Muscle of leg (tissue), 11 donors: Measurements from ENCODE around the gene GSTO1. TPM values are rescaled to one million over a fixed set of nuclear protein-coding genes. Genes with fewer than 3 reads are reported as not detected.
"Not testable (repeated sequence)": the region's sequence is repeated elsewhere in the genome, so short reads cannot be mapped to it uniquely, and the experiment has no call there.

Experiments used
- DNase-seq: peaks from one replicate; pipeline ENCODE4 v3.0.0; 2013
- H3K27ac ChIP-seq: one replicate; pipeline ENCODE4 v1.5.1; 2013; ENCODE audit warnings: mild to moderate bottlenecking, low read length, control low read depth
- H3K27me3 ChIP-seq: one replicate; pipeline ENCODE4 v1.6.1; 2013; ENCODE audit warnings: low read length; ENCODE audit not compliant: control insufficient read depth, insufficient read depth
- H3K36me3 ChIP-seq: one replicate; pipeline ENCODE4 v1.6.1; 2013; ENCODE audit warnings: low read length; ENCODE audit not compliant: control insufficient read depth, insufficient read depth
- H3K4me1 ChIP-seq: one replicate; pipeline ENCODE4 v1.6.1; 2013; ENCODE audit warnings: low read length; ENCODE audit not compliant: control insufficient read depth, insufficient read depth
- H3K4me3 ChIP-seq: one replicate; pipeline ENCODE4 v1.5.1; 2013; ENCODE audit warnings: low read length, control low read depth
- H3K9me3 ChIP-seq: replicated peaks from 2 replicates; pipeline ENCODE4 v1.6.1; 2013; ENCODE audit warnings: low read depth, low read length; ENCODE audit not compliant: control insufficient read depth
- WGBS: methylation state at CpG from one replicate; pipeline ENCODE4 v1.1.5; 2013; ENCODE audit warnings: missing lambda C conversion rate; ENCODE audit not compliant: insufficient coverage; 5-methylcytosine and 5-hydroxymethylcytosine counted together
- polyA plus RNA-seq, 8 donors: library from polyadenylated mRNA; unstranded; fragments of 120-200 nt; gene quantifications; one replicate each; pipeline versions ENCODE4 v1.2.1 to v1.2.3, GENCODE V29; 2013; ENCODE audit warnings: inconsistent platforms in 1 of 8, low replicate concordance in 1 of 8; ENCODE audit not compliant: insufficient read length in 8 of 8, insufficient read depth in 1 of 8
- total RNA-seq: library from RNA; stranded (reverse); fragments of 120-200 nt; gene quantifications from one replicate; pipeline ENCODE4 v1.2.4, GENCODE V29; 2013

The GSTO1 gene
- total and polyA plus RNA-seq, 9 donors: 37.5 to 50.7 (median 45.2) TPM

DNA sequence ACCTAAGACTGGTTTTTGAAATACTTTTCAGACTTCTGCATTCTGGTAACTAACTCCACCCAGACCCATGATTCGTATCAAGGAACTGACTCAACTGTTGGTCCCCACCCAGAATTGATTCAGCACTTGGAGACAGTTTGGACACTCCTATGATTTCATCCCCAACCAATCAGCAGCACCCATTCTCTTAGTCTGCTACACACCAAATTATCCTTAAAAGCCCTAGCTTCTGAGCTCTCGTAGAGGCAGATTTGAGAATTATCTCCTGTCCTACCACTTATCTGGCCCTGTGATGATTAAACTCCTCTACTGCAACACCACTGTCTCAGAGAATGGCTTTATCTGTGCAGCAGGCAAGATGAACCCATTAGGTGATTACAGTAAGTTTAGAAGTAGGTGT, 7.7 kb upstream of the GSTO1 start:
- Histone ChIP-seq H3K4me1 (no peaks in the 10 kb centered on the region), H3K4me3 (no peak overlapping the region), H3K36me3 (no peaks in the 10 kb centered on the region), H3K27ac (no peak overlapping the region), H3K9me3 (peaks cover 2% of the 10 kb centered on the region), H3K27me3 (peaks cover 5% of the 10 kb centered on the region)
- 61% methylated on average over 2 of the region's 2 CpGs for WGBS
- DNase-seq: peak; percentile 37

- Histone ChIP-seq H3K27me3 (peaks cover 5% of the 10 kb centered on the region), H3K4me3 (no peak overlapping the region), H3K36me3 (no peaks in the 10 kb centered on the region), H3K27ac (no peak overlapping the region), H3K4me1 (no peaks in the 10 kb centered on the region), H3K9me3 (peaks cover 2% of the 10 kb centered on the region)
- WGBS: no CpG with 5 or more reads among the region's 3 CpGs
- no peak for DNase-seq
Observed at GRCh38 chr10:104247513-104248146, 7.1 kb upstream of the GSTO1 start.

- not testable (repeated sequence) for DNase-seq, H3K27ac ChIP-seq, H3K27me3 ChIP-seq, H3K9me3 ChIP-seq, H3K4me1 ChIP-seq, H3K4me3 ChIP-seq, H3K36me3 ChIP-seq
- WGBS: 62% methylated on average over 10 of the region's 11 CpGs
Observed at GRCh38 chr10:104248931-104249330, 5.8 kb upstream of the GSTO1 start.

DNA sequence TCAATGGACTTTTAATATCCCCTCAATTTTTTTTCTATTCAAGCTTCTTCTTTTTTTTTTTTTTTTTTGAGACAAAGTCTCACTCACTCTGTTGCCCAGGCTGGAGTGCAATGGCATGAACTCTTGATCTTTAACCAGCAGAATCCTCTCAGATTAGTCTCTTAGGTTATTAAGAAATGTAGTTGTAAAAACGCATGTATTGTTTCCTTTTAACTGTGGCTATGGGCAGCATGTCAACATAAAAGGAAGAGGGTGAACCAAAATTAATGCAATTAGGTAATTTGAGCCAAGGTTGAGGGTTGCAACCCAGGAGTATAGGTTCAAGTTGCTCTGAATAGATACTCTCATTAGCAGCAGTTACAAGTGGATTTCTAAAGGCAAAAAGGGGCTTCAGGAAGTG, 4.3 kb upstream of the GSTO1 start:
- H3K27me3 ChIP-seq: peaks cover 5% of the 10 kb centered on the region
- H3K4me3 ChIP-seq: no peak overlapping the region
- peaks cover 2% of the 10 kb centered on the region for H3K9me3 ChIP-seq
- H3K4me1 ChIP-seq: peaks cover 5% of the 10 kb centered on the region
- DNase-seq: no peak
- H3K27ac ChIP-seq: no peak overlapping the region
- 40% methylated on average over 1 of the region's 1 CpG for WGBS
- H3K36me3 ChIP-seq: no peaks in the 10 kb centered on the region

DNA sequence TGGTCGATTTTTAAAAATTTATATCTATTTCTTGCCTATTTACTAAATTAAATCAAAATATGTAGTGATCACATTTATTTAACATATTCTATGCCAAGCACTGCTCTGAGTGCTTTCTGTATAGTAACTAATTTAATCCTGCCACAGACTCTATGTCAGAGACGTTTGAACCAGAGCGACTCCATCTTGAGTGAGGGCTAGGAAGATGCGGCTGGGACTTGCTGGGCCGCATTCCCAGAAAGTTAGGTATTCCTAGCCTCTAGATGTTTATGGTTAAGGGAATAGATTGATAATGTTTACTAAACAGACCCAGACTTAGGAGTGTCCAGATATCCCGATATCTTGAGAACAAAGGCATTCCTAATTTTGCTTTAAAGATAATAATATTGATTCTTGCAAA, 3.2 kb upstream of the GSTO1 start:
- peaks cover 5% of the 10 kb centered on the region for H3K27me3 ChIP-seq
- H3K4me1 ChIP-seq: peaks cover 5% of the 10 kb centered on the region
- H3K27ac ChIP-seq: no peak overlapping the region
- 87% methylated on average over 3 of the region's 6 CpGs for WGBS
- H3K9me3 ChIP-seq: peaks cover 2% of the 10 kb centered on the region
- H3K36me3 ChIP-seq: no peaks in the 10 kb centered on the region
- no peak overlapping the region for H3K4me3 ChIP-seq
- no peak for DNase-seq

DNA sequence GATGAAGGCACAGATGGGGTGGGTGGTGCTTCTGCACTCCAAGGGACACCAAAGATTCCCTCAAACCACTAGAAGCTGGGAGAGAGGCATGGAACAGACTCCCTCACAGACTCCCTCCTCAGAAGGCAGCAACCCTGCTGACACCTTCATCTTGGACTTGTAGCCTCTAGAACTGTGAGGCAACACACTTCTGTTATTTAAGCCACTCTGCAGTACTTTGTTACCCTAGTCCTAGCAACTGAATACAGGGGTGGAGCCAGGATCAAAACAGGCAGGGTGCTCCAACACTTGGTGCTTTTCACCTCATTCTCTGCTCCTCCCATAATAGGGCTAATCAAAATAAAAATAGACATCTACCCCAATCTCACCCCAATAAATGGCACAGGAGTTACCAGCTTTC, 2.3 kb upstream of the GSTO1 start:
- no peak for DNase-seq
- Histone ChIP-seq H3K27me3 (peaks cover 5% of the 10 kb centered on the region), H3K27ac (no peak overlapping the region), H3K9me3 (peaks cover 2% of the 10 kb centered on the region), H3K4me1 (peaks cover 5% of the 10 kb centered on the region), H3K4me3 (no peak overlapping the region), H3K36me3 (no peaks in the 10 kb centered on the region)

DNA sequence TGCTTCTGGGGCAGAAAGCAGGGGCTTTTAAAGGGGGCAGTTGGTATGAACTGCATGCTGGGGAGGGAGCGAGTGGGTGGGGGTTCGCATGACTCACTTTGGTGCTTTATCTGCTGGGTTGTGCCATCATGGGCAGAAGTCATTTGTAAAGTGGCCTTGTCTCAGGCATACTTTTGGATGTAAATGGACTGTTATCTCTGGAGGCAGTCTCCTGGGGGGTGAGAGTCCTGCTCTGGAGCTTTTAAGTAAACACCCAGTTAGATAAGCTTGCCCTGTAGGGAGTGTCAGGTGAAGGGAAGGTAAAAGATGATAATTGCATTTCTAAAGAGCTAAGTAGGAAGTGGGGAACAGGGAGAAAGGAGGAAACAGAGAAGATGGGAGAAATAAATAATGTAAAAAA, 1.6 kb upstream of the GSTO1 start:
- Histone ChIP-seq H3K4me3 (no peak overlapping the region), H3K9me3 (peaks cover 2% of the 10 kb centered on the region), H3K36me3 (peaks cover 2% of the 10 kb centered on the region), H3K27me3 (peaks cover 5% of the 10 kb centered on the region), H3K27ac (no peak overlapping the region), H3K4me1 (peaks cover 5% of the 10 kb centered on the region)
- 79% methylated on average over 2 of the region's 2 CpGs for WGBS
- no peak for DNase-seq

DNA sequence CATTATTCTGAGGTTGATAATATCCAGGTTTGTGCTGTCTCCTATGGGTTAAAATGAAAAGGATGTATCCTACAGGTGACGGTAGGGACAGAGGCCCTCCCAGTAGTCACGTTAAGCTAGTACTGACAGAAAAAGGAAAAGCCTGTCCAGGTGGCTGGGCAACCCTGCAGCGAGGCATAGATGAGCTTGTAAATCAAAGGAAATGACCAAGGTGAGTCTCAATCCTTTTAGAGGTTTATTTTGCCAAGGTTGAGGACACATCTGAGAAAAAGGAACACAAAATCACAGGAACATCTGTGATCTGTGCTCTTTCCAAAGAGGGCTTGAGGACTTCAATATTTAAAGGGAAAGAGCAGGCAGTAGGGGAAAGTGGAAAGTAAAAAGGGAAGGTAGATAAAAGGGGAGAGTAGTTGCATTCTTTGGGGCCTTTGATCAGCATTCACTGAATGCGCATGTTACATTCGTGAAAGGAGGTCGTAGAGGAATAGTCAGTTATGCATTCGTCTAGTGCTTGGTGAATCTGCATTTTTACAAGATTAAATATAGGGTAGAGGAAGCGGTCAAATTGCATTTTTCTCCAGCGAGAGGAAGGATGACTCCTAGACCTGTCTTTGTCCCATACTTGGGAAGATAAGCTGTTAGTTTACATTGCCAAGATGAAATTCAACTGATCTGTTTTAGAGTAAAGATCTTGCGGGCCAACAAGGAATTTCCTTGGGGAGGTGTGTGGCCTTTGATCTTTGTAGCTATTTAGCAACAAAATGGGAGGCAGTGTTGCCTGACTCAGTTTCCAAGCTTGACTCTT, 884 bp upstream of the GSTO1 start:
- 73% methylated on average over 7 of the region's 10 CpGs for WGBS
- peaks cover 5% of the 10 kb centered on the region for H3K4me1 ChIP-seq
- no peak for DNase-seq
- no peak overlapping the region for H3K27ac ChIP-seq
- peaks cover 2% of the 10 kb centered on the region for H3K27me3 ChIP-seq
- H3K9me3 ChIP-seq: peaks cover 1% of the 10 kb centered on the region
- H3K36me3 ChIP-seq: peaks cover 7% of the 10 kb centered on the region
- peak overlapping the region; percentile 80 for H3K4me3 ChIP-seq

DNA sequence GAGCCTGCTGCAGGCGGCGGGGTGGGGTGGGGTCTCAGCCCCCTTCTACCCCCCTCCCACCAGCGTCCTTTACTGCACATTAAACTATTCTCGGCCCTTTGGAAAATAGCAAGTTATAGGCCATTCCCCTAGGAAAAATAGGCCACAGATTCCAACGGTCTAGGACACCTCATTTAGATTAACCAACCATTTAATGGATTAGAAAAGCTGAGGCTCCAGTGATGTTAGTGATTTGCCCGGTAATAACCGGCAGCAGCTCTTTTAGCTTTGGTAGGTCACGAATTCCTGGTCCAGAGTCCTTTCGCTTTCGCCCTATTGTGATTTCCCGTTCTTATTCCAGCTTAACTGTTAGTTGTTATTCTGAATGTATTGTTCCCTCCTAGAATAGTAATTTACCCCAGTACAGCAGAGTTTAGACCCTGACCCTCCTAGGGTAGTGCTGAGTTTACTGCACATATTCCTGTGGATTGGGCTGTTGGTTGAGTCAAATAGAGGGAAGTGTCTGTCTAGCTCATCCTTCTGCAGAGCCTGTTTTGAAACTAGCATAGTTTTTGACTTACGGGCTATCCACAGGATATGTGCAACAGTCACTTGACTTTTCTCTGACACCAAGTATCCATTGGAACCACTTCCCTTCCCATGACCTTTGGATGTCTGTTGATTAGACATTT, 754 bp downstream of the GSTO1 start:
- Histone ChIP-seq H3K27ac (peak overlapping the region; percentile 97), H3K4me3 (peak overlapping the region; percentile 80), H3K9me3 (no peaks in the 10 kb centered on the region), H3K27me3 (no peaks in the 10 kb centered on the region), H3K36me3 (peaks cover 16% of the 10 kb centered on the region), H3K4me1 (peaks cover 5% of the 10 kb centered on the region)
- peak; percentile 65 for DNase-seq
- no CpG with 5 or more reads among the region's 12 CpGs for WGBS

- H3K27ac ChIP-seq: peak overlapping the region; percentile 97
- H3K4me1 ChIP-seq: peaks cover 5% of the 10 kb centered on the region
- DNase-seq: no peak
- no peak overlapping the region for H3K4me3 ChIP-seq
- WGBS: no CpG with 5 or more reads among the region's 1 CpG
- H3K27me3 ChIP-seq: no peaks in the 10 kb centered on the region
- no peaks in the 10 kb centered on the region for H3K9me3 ChIP-seq
- peaks cover 20% of the 10 kb centered on the region for H3K36me3 ChIP-seq
Observed at GRCh38 chr10:104256335-104256961, 1.8 kb downstream of the GSTO1 start.
